Esophagus mucosa (tissue), 1 donor: ENCODE results near the gene TAF11L8. TPM values are rescaled to one million over a fixed set of nuclear protein-coding genes. Genes with fewer than 3 reads are reported as not detected.
"Not testable (repeated sequence)": the region's sequence is repeated elsewhere in the genome, so short reads cannot be mapped to it uniquely, and the experiment has no call there.

Experiments used
- ATAC-seq: fragments of 200-7000 bp; cut with Tn5 transposase; one replicate; pipeline ENCODE4 v1.9.1; 2020
- total RNA-seq: library from RNA; stranded (reverse); gene quantifications from one replicate; pipeline ENCODE4 v1.2.4, GENCODE V29; 2023
- donor health status: DM: yes; HTN: yes; CAD: no.

Gene TAF11L8
- total RNA-seq = not detected

GRCh38 chr5:17590860-17591259, at the start of gene TAF11L8:
Gene TAF11L8, minus strand, starts transcription at chr5:17590960.
- not testable (repeated sequence) for ATAC-seq

GRCh38 chr5:17634160-17634559, 43.4 kb upstream of the TAF11L8 start, which contains the start of gene TAF11L14:
Gene TAF11L14, plus strand, starts transcription at chr5:17634460.
- no peak for ATAC-seq

GRCh38 chr5:17631788-17632187, 41.0 kb upstream of the TAF11L8 start, which contains the start of gene TAF11L13:
Gene TAF11L13, plus strand, starts transcription at chr5:17632088.
- not testable (repeated sequence) for ATAC-seq

GRCh38 chr5:17625686-17626085, 34.9 kb upstream of the TAF11L8 start:
- ATAC-seq = no peak

GRCh38 chr5:17620627-17621026, 29.9 kb upstream of the TAF11L8 start:
- no peak for ATAC-seq

- ATAC-seq = no peak
These were observed 28.6 kb upstream of the TAF11L8 start for GRCh38 chr5:17619354-17619753.

GRCh38 chr5:17614872-17615605, 24.3 kb upstream of the TAF11L8 start:
- no peak for ATAC-seq

- not testable (repeated sequence) for ATAC-seq
These were observed 19.3 kb upstream of the TAF11L8 start, which contains the start of gene TAF11L12 for GRCh38 chr5:17610092-17610491. Gene TAF11L12, plus strand, starts transcription at chr5:17610392.

GRCh38 chr5:17607461-17607860, 16.7 kb upstream of the TAF11L8 start:
- ATAC-seq = not testable (repeated sequence)

GRCh38 chr5:17604951-17605350, 14.2 kb upstream of the TAF11L8 start:
- ATAC-seq = no peak

GRCh38 chr5:17603880-17604279, 13.1 kb upstream of the TAF11L8 start, which contains the start of gene TAF11L11:
Gene TAF11L11, plus strand, starts transcription at chr5:17604183.
- not testable (repeated sequence) for ATAC-seq

GRCh38 chr5:17597728-17598127, 7.0 kb upstream of the TAF11L8 start, which contains the start of gene TAF11L10:
Gene TAF11L10, minus strand, starts transcription at chr5:17597828.
- ATAC-seq = not testable (repeated sequence)

- ATAC-seq = not testable (repeated sequence)
These were observed 3.5 kb upstream of the TAF11L8 start, which contains the start of gene TAF11L9 for GRCh38 chr5:17594255-17594654. Gene TAF11L9, minus strand, starts transcription at chr5:17594394.

GRCh38 chr5:17585658-17586057, 5.1 kb downstream of the TAF11L8 start, which contains the start of gene TAF11L7:
Gene TAF11L7, minus strand, starts transcription at chr5:17585758.
- not testable (repeated sequence) for ATAC-seq

Other genes starting within 250 kb of the TAF11L8 start
- gene TAF11L2, start 92.7 kb downstream of the TAF11L8 start, total RNA-seq = not detected
- gene TAF11L3, start 72.6 kb downstream of the TAF11L8 start, total RNA-seq = not detected
- not detected for gene TAF11L4, start 69.2 kb downstream of the TAF11L8 start, total RNA-seq
- not detected for gene TAF11L5, start 65.7 kb downstream of the TAF11L8 start, total RNA-seq
- gene TAF11L6, start 62.3 kb downstream of the TAF11L8 start, total RNA-seq = not detected
- gene TAF11L7, start 5.2 kb downstream of the TAF11L8 start, total RNA-seq = not detected
- gene TAF11L9, start 3.4 kb upstream of the TAF11L8 start, total RNA-seq = not detected
- not detected for gene TAF11L10, start 6.9 kb upstream of the TAF11L8 start, total RNA-seq
- gene TAF11L11, start 13.2 kb upstream of the TAF11L8 start, total RNA-seq = not detected
- gene TAF11L12, start 19.4 kb upstream of the TAF11L8 start, total RNA-seq = not detected
- not detected for gene TAF11L13, start 41.1 kb upstream of the TAF11L8 start, total RNA-seq
- gene TAF11L14, start 43.5 kb upstream of the TAF11L8 start, total RNA-seq = not detected